ENCODE data around the gene DACT2. TPM values are rescaled to one million over a fixed set of nuclear protein-coding genes. Genes with fewer than 3 reads are reported as not detected.

DACT2 gene
- total RNA-seq, 1 experiment from 2014 or later, result 4.9 TPM

DNA sequence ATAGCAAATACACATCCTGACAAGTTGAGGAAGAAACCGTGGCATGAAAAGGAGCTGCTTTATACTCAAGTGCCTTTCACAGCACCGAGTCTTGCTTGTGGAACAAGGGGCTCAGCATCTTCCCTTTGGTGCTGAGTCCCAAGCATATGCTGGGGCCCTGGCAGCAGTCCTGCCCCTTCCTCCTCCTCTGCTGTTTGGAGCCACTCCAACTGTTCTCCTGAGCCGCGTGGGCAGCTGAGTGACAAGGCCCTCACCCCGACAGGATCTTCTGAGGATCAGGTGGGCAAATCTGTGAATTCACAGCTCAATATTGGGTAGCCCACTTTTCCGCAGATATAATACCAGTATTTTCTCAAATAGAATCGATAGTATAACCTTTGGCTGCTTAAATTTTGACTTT is 24.7 kb downstream of the DACT2 start (continued):
- TF ChIP-seq, protein P1, sequence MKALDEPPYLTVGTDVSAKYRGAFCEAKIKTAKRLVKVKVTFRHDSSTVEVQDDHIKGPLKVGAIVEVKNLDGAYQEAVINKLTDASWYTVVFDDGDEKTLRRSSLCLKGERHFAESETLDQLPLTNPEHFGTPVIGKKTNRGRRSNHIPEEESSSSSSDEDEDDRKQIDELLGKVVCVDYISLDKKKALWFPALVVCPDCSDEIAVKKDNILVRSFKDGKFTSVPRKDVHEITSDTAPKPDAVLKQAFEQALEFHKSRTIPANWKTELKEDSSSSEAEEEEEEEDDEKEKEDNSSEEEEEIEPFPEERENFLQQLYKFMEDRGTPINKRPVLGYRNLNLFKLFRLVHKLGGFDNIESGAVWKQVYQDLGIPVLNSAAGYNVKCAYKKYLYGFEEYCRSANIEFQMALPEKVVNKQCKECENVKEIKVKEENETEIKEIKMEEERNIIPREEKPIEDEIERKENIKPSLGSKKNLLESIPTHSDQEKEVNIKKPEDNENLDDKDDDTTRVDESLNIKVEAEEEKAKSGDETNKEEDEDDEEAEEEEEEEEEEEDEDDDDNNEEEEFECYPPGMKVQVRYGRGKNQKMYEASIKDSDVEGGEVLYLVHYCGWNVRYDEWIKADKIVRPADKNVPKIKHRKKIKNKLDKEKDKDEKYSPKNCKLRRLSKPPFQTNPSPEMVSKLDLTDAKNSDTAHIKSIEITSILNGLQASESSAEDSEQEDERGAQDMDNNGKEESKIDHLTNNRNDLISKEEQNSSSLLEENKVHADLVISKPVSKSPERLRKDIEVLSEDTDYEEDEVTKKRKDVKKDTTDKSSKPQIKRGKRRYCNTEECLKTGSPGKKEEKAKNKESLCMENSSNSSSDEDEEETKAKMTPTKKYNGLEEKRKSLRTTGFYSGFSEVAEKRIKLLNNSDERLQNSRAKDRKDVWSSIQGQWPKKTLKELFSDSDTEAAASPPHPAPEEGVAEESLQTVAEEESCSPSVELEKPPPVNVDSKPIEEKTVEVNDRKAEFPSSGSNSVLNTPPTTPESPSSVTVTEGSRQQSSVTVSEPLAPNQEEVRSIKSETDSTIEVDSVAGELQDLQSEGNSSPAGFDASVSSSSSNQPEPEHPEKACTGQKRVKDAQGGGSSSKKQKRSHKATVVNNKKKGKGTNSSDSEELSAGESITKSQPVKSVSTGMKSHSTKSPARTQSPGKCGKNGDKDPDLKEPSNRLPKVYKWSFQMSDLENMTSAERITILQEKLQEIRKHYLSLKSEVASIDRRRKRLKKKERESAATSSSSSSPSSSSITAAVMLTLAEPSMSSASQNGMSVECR (CRISPR knock-in tag; IDR thresholded peaks at IDR 0.05; ENCODE audit: borderline replicate concordance), result no peak
- TF ChIP-seq, protein P2, sequence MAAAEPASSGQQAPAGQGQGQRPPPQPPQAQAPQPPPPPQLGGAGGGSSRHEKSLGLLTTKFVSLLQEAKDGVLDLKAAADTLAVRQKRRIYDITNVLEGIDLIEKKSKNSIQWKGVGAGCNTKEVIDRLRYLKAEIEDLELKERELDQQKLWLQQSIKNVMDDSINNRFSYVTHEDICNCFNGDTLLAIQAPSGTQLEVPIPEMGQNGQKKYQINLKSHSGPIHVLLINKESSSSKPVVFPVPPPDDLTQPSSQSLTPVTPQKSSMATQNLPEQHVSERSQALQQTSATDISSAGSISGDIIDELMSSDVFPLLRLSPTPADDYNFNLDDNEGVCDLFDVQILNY (CRISPR knock-in tag; IDR thresholded peaks at IDR 0.05), result no peak
- TF ChIP-seq, protein P3, sequence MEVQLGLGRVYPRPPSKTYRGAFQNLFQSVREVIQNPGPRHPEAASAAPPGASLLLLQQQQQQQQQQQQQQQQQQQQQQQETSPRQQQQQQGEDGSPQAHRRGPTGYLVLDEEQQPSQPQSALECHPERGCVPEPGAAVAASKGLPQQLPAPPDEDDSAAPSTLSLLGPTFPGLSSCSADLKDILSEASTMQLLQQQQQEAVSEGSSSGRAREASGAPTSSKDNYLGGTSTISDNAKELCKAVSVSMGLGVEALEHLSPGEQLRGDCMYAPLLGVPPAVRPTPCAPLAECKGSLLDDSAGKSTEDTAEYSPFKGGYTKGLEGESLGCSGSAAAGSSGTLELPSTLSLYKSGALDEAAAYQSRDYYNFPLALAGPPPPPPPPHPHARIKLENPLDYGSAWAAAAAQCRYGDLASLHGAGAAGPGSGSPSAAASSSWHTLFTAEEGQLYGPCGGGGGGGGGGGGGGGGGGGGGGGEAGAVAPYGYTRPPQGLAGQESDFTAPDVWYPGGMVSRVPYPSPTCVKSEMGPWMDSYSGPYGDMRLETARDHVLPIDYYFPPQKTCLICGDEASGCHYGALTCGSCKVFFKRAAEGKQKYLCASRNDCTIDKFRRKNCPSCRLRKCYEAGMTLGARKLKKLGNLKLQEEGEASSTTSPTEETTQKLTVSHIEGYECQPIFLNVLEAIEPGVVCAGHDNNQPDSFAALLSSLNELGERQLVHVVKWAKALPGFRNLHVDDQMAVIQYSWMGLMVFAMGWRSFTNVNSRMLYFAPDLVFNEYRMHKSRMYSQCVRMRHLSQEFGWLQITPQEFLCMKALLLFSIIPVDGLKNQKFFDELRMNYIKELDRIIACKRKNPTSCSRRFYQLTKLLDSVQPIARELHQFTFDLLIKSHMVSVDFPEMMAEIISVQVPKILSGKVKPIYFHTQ (CRISPR knock-in tag; IDR thresholded peaks at IDR 0.05), result no peak

- ATAC-seq (no peak), DNase-seq (ENCODE audit: low spot score) (no peak)
- ChIA-PET POLR2A (no interaction called here), CTCF (no interaction called here)
- Mint-ChIP-seq H3K4me3 (no peak overlapping the region), H3K27ac (no peak overlapping the region), H3K4me1 (no peaks in the 10 kb centered on the region), H3K9me3 (peaks cover 4% of the 10 kb centered on the region; the same call in 1 of the 2 replicates), H3K27me3 (ENCODE audit: low read depth) (no peaks in the 10 kb centered on the region), H3K36me3 (peaks cover 3% of the 10 kb centered on the region)
- TF ChIP-seq ZNF219 (CRISPR knock-in tag; IDR thresholded peaks at IDR 0.05; ENCODE audit: borderline replicate concordance) (no peak), EMX1 (CRISPR knock-in tag; IDR thresholded peaks at IDR 0.05) (no peak), ATF2 (CRISPR knock-in tag; IDR thresholded peaks at IDR 0.05; ENCODE audit: borderline replicate concordance, low read depth) (no peak), ZNF317 (CRISPR knock-in tag; IDR thresholded peaks at IDR 0.05; ENCODE audit: borderline replicate concordance, low read depth) (no peak), ZNF138 (CRISPR knock-in tag; conservative IDR thresholded peaks at IDR 0.05) (no peak), FOXK1 (CRISPR knock-in tag; IDR thresholded peaks at IDR 0.05) (no peak), SMAD4 (CRISPR knock-in tag; IDR thresholded peaks at IDR 0.05) (no peak), JAZF1 (CRISPR knock-in tag; IDR thresholded peaks at IDR 0.05) (no peak), ATF1 (CRISPR knock-in tag; IDR thresholded peaks at IDR 0.05) (no peak), MAX (CRISPR knock-in tag; IDR thresholded peaks at IDR 0.05) (no peak), TP53 (CRISPR knock-in tag; IDR thresholded peaks at IDR 0.05) (no peak), PRRX2 (CRISPR knock-in tag; IDR thresholded peaks at IDR 0.05) (no peak), CREM (CRISPR knock-in tag; IDR thresholded peaks at IDR 0.05) (no peak), TEAD1 (CRISPR knock-in tag; IDR thresholded peaks at IDR 0.05) (no peak), NR3C1 (CRISPR knock-in tag; conservative IDR thresholded peaks at IDR 0.05; ENCODE audit: low read depth) (no peak), TCF7 (CRISPR knock-in tag; IDR thresholded peaks at IDR 0.05; ENCODE audit: low read depth) (no peak), PREB (CRISPR knock-in tag; IDR thresholded peaks at IDR 0.05; ENCODE audit: borderline replicate concordance) (no peak)
- TF ChIP-seq, protein P4, sequence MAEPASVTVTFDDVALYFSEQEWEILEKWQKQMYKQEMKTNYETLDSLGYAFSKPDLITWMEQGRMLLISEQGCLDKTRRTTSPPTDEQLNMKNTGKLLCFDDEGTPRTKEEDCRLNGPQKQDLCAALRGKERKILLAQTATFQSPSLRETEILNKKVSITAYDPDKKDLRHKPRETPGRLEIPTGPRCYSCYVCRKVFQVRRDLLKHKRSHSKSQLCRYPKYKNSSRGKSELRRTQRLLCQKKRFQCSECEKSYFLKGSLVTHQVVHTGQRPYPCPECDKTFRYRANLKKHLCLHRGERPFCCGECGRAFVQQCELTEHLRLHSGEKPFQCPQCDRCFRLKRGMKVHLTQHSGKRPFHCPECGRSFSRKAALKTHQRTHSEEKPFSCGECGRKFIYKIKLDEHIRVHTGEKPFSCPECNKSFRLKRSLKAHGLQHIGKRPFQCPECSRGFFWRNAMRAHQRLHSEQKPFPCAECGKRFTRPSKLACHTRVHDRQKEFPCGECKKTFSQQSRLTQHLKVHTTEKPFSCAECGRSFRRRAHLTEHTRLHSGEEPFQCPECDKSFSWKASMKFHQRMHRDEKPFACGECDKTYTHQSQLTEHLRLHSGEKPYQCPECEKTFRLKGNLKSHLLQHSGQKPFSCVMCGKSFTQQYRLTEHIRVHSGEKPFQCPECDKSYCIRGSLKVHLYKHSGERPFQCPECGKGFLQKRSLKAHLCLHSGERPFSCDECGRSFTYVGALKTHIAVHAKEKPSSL (CRISPR knock-in tag; conservative IDR thresholded peaks at IDR 0.05), result no peak
- TF ChIP-seq, protein P2 (CRISPR knock-in tag; IDR thresholded peaks at IDR 0.05), result no peak
Observed at GRCh38 chr6:168293636-168294530, 25.7 kb downstream of the DACT2 start.
